GM21717 (cell line): Measurements from ENCODE around the gene FAM3C.

Source experiments
- ATAC-seq: cut with Tn5 transposase; IDR thresholded peaks from one replicate; pipeline ENCODE4 v1.9.1; 2021; ENCODE audit warnings: mild to moderate bottlenecking, moderate library complexity; ENCODE audit not compliant: unreplicated experiment

The FAM3C gene

DNA sequence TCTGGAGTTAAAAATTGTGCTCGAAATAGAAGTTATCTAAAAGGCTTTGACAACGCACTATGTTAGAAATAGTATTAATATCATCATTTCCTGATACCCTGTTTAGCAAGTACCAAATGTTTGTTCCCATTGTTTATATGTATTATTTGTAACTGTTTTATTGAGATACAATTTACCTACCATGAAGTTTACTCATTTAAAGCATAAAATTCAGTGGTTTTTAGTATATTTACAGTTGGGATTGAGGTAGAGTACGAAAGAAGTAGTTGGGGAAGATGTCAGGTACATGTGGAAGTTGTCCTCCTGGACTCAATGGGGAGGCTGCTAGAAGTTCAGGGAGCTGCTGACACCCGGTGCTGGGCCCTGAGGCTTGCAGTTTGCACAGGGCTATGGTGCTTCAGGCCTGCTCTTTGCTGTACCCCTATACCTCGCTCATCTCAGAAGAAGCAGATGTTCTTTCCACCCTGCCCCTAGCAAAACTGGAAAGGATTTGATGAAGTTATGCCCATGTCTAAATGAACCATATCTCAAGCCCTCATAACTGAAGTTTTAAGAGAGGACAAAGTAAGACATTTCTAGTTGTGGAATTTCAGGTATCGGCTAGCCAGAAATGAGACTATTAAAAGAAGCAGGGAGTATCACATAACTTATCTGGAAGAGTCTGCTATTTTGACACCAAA, 92.5 kb downstream of the FAM3C start:
- ATAC-seq = no peak

DNA sequence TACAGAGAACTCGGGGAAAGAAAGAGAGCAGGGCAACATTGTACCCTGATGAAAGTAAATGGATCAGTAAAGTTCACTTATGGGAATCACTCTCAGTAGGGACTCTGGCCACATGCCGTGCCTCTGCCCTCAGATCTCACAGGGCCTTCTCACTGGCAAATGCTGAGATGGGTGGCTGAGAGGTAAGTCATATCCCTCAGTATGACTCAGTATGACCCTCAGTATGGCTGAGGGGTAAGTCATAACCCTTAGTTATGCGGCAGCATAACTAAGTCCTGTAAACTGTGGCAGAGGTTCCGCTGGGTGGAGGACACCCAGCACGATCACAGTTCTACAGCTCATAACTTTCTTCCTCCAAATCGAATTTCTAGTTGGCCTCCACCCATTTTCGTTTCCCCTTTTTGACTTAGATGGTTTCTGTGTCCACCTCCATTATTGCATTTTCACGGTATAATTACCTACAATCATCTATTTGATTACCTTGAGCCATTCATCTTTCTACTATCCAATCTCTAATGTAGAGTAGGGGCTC, 93.8 kb downstream of the FAM3C start:
- peak; percentile 97 for ATAC-seq

DNA sequence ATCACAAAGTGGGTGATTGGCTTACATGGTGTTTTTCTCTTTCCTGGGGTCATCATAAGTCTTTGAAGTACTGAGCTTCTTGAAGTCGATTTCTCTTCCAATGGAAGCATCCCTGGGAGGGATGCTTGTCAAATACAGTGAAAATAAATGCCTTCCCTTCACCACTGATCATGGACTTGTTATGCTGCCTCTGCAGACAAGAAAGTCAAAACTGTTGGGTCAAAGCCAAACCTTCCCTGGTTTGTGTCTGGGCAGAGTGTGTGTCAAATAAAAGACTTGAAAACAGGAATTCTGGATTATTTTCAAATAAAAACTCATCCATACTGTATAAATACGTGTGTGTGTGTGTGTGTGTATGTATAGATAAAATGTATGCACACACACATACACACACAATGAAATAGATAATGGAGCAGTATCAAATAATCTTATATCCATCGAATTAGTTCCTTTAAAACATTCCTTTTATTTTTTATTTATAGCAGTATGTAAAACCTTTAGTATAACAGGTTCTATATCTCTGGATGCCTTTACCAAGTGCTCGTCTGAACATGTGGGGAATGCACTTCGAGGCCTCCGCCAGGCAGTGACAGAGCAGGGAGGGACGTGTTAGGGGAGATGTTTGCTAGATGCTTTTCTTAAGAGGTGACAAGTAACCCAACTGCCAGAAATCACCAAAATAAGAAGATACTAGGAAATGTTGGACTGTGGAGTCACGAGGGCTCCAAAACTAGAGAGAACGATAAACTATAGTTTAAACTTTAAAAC, 94.5 kb downstream of the FAM3C start:
- no peak for ATAC-seq

DNA sequence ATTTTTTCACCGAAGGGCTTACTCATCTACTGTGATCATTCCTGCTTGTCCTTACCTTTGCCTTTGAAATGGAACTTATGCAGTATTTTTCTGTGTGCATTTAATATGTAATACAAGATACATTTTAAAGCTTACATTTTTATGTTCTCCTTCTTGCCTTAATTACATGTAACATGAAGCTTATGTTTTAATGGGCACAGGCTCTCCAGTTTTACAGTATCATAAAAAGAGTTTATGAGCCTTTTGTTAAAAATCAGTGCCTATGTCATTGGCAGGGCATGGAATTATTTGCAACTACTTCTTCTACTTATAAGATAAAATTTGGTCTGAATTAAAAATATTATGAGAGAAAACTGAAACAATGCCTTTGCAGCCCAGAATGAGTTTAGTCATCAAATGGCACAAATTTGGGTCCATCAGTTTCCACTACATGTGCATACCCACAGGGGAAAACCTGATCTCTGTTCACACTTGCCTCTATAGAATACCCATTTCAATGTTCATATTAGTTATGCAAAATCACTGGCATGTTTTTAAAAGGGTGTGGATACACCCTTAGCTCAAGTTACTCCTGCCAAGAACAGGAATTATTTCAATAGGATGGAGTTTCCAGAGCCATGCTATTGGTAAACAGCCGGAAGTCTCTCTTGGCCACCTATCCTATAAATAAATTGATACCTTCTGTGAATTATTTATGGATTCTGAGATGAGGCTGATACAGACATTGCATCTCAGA, 95.3 kb downstream of the FAM3C start:
- ATAC-seq = no peak
